BJ (cell line): Measurements from ENCODE around the gene CAMKK1. TPM values are rescaled to one million over a fixed set of nuclear protein-coding genes. Genes with fewer than 3 reads are reported as not detected.

Experiments
- CTCF ChIA-PET: fragments of 350-600 bp; formaldehyde crosslinking; extraction: SDS; loops from one replicate; lab custom pipeline; 2021; ENCODE audit warnings: antibody characterized with exemption, inconsistent platforms; lab: Yijun Ruan, JAX
- POLR2A ChIA-PET: fragments of 300-600 bp; sonication (Branson Sonifier 250); formaldehyde crosslinking; extraction: SDS; loops from one replicate; lab custom pipeline; 2021; ENCODE audit warnings: antibody characterized with exemption; lab: Charles Lee
- DNase-seq: peaks from one replicate; pipeline ENCODE4 v3.0.0-alpha.2; 2011; ENCODE audit warnings: low read depth
- H3K27me3 ChIP-seq: 2 replicates; pipeline ENCODE4 v1.6.0; 2011; ENCODE audit warnings: low read length; ENCODE audit not compliant: control insufficient read depth, insufficient read depth
- H3K36me3 ChIP-seq: 2 replicates; pipeline ENCODE4 v1.5.1; 2011; ENCODE audit warnings: low read length; ENCODE audit not compliant: control insufficient read depth, insufficient read depth
- H3K4me3 ChIP-seq: 2 replicates; pipeline ENCODE4 v1.5.1; 2011; ENCODE audit warnings: low read depth, mild to moderate bottlenecking, control low read depth, low read length
- polyA plus RNA-seq: library from polyadenylated mRNA; depleted of rRNA; stranded (reverse); fragments of >200 nt; gene quantifications from 2 replicates; pipeline ENCODE4 v1.2.3, GENCODE V29; 2011
- TF ChIP-seq, protein P1 (sequence below): IDR thresholded peaks from 2 replicates; pipeline ENCODE4 v1.5.1; 2011; ENCODE audit warnings: low read depth, mild to moderate bottlenecking, control low read depth, inconsistent platforms, low read length, moderate library complexity; ENCODE audit not compliant: insufficient read depth

CAMKK1 gene
- polyA plus RNA-seq, 1 experiment, result 6.1 TPM

DNA sequence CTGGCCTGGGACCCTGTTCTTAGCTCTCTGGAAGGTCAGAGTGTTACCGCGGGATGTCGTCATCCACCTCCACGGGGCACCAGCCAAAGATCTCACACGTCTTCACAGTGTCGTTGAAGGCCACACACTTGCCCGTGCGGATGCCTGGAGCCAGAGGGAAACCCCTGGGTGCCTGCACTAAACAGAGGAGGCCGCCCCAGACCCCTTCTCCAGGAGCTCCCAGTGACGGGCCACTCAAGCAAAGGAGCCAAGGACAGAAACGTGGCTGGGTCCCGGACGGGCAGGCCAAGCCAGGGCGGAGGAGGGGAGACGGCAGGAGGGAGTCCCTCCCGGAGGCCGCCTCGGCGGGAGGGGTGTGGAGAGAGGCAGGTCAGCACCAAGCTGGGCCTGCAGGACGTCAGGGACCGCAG is 11.0 kb upstream of the CAMKK1 start:
- TF ChIP-seq, protein P1, sequence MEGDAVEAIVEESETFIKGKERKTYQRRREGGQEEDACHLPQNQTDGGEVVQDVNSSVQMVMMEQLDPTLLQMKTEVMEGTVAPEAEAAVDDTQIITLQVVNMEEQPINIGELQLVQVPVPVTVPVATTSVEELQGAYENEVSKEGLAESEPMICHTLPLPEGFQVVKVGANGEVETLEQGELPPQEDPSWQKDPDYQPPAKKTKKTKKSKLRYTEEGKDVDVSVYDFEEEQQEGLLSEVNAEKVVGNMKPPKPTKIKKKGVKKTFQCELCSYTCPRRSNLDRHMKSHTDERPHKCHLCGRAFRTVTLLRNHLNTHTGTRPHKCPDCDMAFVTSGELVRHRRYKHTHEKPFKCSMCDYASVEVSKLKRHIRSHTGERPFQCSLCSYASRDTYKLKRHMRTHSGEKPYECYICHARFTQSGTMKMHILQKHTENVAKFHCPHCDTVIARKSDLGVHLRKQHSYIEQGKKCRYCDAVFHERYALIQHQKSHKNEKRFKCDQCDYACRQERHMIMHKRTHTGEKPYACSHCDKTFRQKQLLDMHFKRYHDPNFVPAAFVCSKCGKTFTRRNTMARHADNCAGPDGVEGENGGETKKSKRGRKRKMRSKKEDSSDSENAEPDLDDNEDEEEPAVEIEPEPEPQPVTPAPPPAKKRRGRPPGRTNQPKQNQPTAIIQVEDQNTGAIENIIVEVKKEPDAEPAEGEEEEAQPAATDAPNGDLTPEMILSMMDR, result no peak
- POLR2A ChIA-PET, result no interaction called here
- Histone ChIP-seq H3K27me3 (no peaks in the 10 kb centered on the region), H3K4me3 (no peak overlapping the region), H3K36me3 (no peaks in the 10 kb centered on the region)
- no peak for DNase-seq
- CTCF ChIA-PET, result interaction anchor here (5.2 kb wide), 1 partner anchor 10 kb away, joined by 45 read pairs; no protein-coding TSS in a partner anchor

DNA sequence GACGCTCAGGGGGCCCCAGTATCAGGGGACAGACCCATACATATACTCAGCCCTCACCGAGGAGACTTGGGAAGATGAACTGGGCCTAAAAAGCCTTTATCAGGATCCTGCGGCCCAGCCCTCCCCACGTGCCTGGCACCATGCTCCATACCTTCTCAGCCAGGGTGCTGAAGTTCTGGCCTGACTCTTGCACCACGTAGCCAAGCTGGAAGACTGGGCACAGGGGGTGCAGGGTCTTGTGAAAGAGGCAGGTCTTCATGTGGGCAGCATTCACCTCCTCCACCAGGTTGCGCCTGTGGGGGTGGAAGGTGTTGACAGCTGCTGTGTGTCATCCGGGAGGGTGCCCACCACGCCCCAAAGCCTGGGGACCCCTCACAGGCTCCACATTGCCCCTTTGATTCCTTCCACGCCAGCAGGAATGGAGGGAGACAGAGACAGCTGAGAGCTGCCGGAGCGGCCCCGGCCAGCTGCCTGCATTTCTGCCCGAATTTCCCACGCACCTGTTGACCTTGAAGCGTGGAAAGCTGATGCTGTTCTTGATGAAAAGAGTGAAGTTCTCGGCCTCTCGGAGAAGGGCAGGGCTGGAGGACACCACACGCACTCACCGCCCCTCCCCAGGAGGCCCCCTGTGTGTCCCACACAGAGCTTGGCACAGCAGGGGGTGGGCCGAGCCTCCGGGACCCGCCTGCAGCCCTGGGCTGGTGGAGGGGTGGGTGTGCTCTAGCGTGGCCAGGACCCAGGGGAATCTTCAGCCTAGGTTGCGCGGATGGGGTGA is 10.4 kb upstream of the CAMKK1 start:
- ChIA-PET CTCF (interaction anchor here (0.6 to 5.2 kb wide), 2 partner anchors 9 to 11 kb away, joined by 3 to 45 read pairs; no protein-coding TSS in a partner anchor), POLR2A (no interaction called here)
- Histone ChIP-seq H3K4me3 (no peak overlapping the region), H3K36me3 (no peaks in the 10 kb centered on the region), H3K27me3 (no peaks in the 10 kb centered on the region)
- no peak for DNase-seq
- TF ChIP-seq, protein P1, result no peak

DNA sequence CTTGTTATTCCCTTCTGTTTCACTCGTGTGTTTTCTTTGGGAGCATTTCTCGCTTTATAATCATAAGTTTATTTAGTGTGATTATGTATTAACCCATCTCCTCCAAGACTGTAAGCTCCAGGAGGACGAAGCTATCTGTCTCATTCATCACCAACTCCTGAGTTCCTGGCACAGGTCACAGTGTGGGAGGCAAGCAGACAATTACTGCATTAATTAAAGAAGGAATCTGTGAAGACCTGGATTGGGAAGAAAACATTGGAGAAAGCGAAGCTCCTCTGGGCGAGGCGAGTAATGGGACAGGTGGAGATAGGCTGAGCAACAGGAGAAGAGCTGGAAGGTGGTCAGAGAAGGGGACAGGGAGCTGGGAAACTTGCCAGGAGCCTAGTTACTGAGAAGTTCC is 7.8 kb upstream of the CAMKK1 start:
- no peak for DNase-seq
- no peak overlapping the region for H3K4me3 ChIP-seq
- no peaks in the 10 kb centered on the region for H3K27me3 ChIP-seq
- H3K36me3 ChIP-seq, result no peaks in the 10 kb centered on the region
- POLR2A ChIA-PET, result no interaction called here
- CTCF ChIA-PET, result interaction anchor here (0.6 to 1.4 kb wide), 5 partner anchors 10 to 163 kb away, joined by 3 to 8 read pairs (median 4); partner anchors contain the start of gene NCBP3
- TF ChIP-seq, protein P1, result no peak

DNA sequence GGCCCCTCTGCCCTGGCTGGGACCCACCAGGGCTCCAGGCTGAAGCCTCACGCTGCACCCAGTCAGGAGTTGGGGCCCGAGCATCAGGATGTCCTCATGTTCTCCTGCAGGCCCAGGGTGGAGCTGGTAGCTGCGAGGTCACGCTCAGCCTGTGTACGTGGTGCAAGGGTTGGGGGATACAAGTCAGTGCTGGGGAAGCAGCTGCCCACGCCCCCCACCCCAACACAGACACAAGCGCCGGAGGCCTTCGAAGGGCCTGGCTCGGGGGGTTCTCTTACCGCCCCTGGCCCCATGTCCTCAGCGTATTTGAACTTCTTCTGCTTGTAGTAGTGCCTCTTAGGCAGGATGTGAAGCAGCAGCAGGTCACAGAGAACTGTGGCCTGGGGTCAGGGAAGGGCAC is 4.9 kb upstream of the CAMKK1 start:
- no peaks in the 10 kb centered on the region for H3K27me3 ChIP-seq
- TF ChIP-seq, protein P1, result no peak
- ChIA-PET POLR2A (no interaction called here), CTCF (interaction anchor here (2.3 kb wide), 1 partner anchor 15 kb away, joined by 24 read pairs; no protein-coding TSS in a partner anchor)
- H3K4me3 ChIP-seq, result no peak overlapping the region
- H3K36me3 ChIP-seq, result no peaks in the 10 kb centered on the region
- no peak for DNase-seq

DNA sequence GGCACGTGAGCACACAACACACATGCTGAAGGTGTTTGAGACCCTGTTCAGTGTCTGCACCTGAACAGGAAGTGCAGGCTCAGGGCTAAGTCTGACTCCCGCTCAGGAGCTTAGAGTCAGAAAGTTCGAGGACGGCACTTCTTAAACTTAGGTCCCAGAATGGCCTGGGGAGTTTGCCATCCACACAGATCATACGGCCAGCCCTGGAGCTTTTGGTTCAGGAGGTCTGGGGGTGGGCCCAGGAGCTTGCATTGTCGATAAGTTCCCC is 4.0 kb upstream of the CAMKK1 start:
- CTCF ChIA-PET, result interaction anchor here (0.9 to 2.3 kb wide), 3 partner anchors 16 to 201 kb away, joined by 3 to 24 read pairs (median 5); partner anchors contain the start of gene P2RX5
- no peaks in the 10 kb centered on the region for H3K36me3 ChIP-seq
- no peaks in the 10 kb centered on the region for H3K27me3 ChIP-seq
- TF ChIP-seq, protein P1, result no peak
- DNase-seq, result no peak
- no peak overlapping the region for H3K4me3 ChIP-seq
- POLR2A ChIA-PET, result no interaction called here
